Adrenal gland (tissue), 5 donors: ENCODE measurements around the gene MRPL9.

Experiments
- CTCF ChIP-seq, 6 experiments: fragments of 450-650 bp in 4 of 6; fragments of 200-600 bp in 2 of 6; sonication (generic) in 1 of 6; IDR thresholded peaks; 1 replicate in 5 of 6; 2 replicates in 1 of 6; pipeline versions ENCODE4 v1.5.1 to v1.8.0; 2016 to 2021; ENCODE audit warnings: antibody characterized with exemption in 6 of 6, mild to moderate bottlenecking in 2 of 6, moderate library complexity in 1 of 6
- POLR2A ChIP-seq, 2 donors: fragments of 450-650 bp; IDR thresholded peaks; one replicate each; pipeline ENCODE4 v1.6.1; 2017; ENCODE audit warnings: antibody characterized with exemption in 2 of 2, mild to moderate bottlenecking in 2 of 2, moderate library complexity in 1 of 2
- donor health status: DM: no; HTN: no; CAD: no.

GRCh38 chr1:151720974-151721787 is 42.1 kb downstream of the MRPL9 start, which contains the start of gene RIIAD1:
- TF ChIP-seq CTCF (IDR thresholded peaks at IDR 0.05): no peak
- TF ChIP-seq POLR2A (IDR thresholded peaks at IDR 0.05): no peak
